GM18505 (cell line): ENCODE results near the gene IPO7.
"Not testable (repeated sequence)": the region's sequence is repeated elsewhere in the genome, so short reads cannot be mapped to it uniquely, and the experiment has no call there.

ENCODE experiments used
- ATAC-seq: cut with Tn5 transposase; IDR thresholded peaks from one replicate; pipeline ENCODE4 v1.9.1; 2021; ENCODE audit not compliant: unreplicated experiment
- POLR2A ChIP-seq: IDR thresholded peaks from 4 replicates; pipeline ENCODE4 v1.6.1; 2011; ENCODE audit warnings: borderline replicate concordance; ENCODE audit not compliant: insufficient read depth, insufficient read length; ENCODE audit errors: extremely low read depth

The IPO7 gene

GRCh38 chr11:9384535-9385326 is at the start of gene IPO7:
Gene IPO7 (plus strand): TSS chr11:9384652. CDS start chr11:9384764, 112 bp downstream.
- TF ChIP-seq POLR2A, result peak; percentile 97
- peak; percentile 82 for ATAC-seq

GRCh38 chr11:9341638-9342178 is 42.7 kb upstream of the IPO7 start:
- no peak for TF ChIP-seq POLR2A
- ATAC-seq, result no peak

- no peak for ATAC-seq
- no peak for TF ChIP-seq POLR2A
These were observed 40.3 kb upstream of the IPO7 start for GRCh38 chr11:9344061-9344680.

- no peak for ATAC-seq
- no peak for TF ChIP-seq POLR2A
These were observed 37.4 kb upstream of the IPO7 start for GRCh38 chr11:9347100-9347499.

- not testable (repeated sequence) for ATAC-seq
These were observed 36.7 kb upstream of the IPO7 start for GRCh38 chr11:9347779-9348178.

- TF ChIP-seq POLR2A, result no peak
- no peak for ATAC-seq
These were observed 33.1 kb upstream of the IPO7 start for GRCh38 chr11:9351321-9351881.

- no peak for ATAC-seq
- TF ChIP-seq POLR2A, result no peak
These were observed 27.4 kb upstream of the IPO7 start for GRCh38 chr11:9357041-9357440.

GRCh38 chr11:9360862-9361622 is 23.4 kb upstream of the IPO7 start:
- not testable (repeated sequence) for ATAC-seq

- no peak for TF ChIP-seq POLR2A
- ATAC-seq, result no peak
These were observed 22.0 kb upstream of the IPO7 start for GRCh38 chr11:9362393-9362863.

- TF ChIP-seq POLR2A, result peak; percentile 95
- ATAC-seq, result peak; percentile 96
These were observed 20.2 kb upstream of the IPO7 start for GRCh38 chr11:9363954-9364912.

GRCh38 chr11:9367551-9367950 is 16.9 kb upstream of the IPO7 start:
- no peak for ATAC-seq

GRCh38 chr11:9377036-9377435 is 7.4 kb upstream of the IPO7 start:
- ATAC-seq, result no peak
- no peak for TF ChIP-seq POLR2A

More at GRCh38 chr11:9367551-9367950, 16.9 kb upstream of the IPO7 start:
- no peak for TF ChIP-seq POLR2A
